GM11168 (cell line): ENCODE data around the gene RTN3.

Experiments used
- in situ Hi-C: fragments of 300-500 bp; cut with MboI; formaldehyde crosslinking; loops from one replicate; pipeline ENCODE4 v1.12.0; 2022; ENCODE audit warnings: low sequenced_read_pairs; ENCODE audit not compliant: unreplicated experiment

The RTN3 gene

GRCh38 chr11:63736864-63737263, 55.6 kb downstream of the RTN3 start:
- in situ Hi-C loops, result no loop called here

DNA sequence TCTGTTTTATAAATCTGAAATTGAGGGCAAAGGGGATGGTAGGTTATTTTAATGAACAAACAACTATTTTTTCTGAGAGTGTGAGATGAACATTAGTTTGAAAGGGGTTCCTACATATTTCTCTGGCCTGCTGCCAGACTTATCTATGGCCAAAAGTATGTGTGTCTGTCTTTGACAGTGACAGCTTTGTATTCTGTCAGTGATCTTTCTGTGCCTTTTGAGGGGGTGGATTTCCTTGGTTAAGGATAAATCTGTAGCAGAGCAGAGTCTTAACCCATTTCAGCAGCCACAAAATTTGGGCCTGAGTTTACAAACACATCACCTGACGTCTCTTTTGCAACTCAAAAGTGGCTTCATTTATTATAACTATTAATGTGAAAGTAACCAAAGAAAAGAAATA, 56.4 kb downstream of the RTN3 start:
- in situ Hi-C loops, result no loop called here

- in situ Hi-C loops, result no loop called here
These were observed 57.5 kb downstream of the RTN3 start for GRCh38 chr11:63738720-63739360.

GRCh38 chr11:63745304-63746170, 64.2 kb downstream of the RTN3 start:
- in situ Hi-C loops, result no loop called here

GRCh38 chr11:63747011-63747410, 65.7 kb downstream of the RTN3 start:
- in situ Hi-C loops, result no loop called here

- in situ Hi-C loops, result no loop called here
These were observed 68.3 kb downstream of the RTN3 start for GRCh38 chr11:63749624-63750023.

- in situ Hi-C loops, result no loop called here
These were observed 75.8 kb downstream of the RTN3 start for GRCh38 chr11:63756919-63757761.

- in situ Hi-C loops, result no loop called here
These were observed 79.3 kb downstream of the RTN3 start for GRCh38 chr11:63760487-63761079.

- in situ Hi-C loops, result no loop called here
These were observed 79.9 kb downstream of the RTN3 start for GRCh38 chr11:63761188-63761587.

DNA sequence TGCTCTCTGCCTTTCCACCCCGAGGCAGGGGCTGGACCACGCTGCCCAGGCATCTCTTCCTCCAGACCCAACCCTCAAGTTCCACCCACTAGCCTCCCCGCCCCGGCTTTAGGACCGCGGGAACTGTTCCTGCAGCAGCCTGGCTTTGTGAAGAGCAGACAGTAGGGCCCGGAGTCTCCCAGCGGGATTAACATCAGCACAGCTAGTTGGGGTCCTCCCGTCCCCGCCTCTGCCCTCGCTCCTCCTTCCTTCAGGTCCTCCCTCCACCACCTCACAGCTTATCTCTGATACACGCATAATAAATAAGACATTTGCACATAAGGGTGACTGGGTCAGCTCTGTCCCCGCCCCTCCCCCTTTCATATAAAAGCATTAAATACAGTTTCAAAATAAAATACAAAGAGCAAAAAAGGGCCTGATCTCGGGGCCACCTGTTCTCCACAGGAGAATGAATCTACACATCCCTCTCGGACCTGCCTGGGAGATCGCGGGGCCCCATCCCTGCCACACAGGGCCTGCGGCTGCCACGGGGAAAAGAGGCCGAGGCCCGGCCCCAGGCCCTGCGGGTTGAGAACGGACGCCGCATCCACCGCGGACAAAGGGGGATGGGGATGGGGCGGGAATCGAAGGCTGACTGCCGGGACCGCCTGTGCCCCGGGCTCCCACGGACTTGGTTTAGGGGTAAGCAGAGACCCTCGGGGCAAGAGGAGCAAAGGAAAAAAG, 80.8 kb downstream of the RTN3 start:
- in situ Hi-C loops, result no loop called here

DNA sequence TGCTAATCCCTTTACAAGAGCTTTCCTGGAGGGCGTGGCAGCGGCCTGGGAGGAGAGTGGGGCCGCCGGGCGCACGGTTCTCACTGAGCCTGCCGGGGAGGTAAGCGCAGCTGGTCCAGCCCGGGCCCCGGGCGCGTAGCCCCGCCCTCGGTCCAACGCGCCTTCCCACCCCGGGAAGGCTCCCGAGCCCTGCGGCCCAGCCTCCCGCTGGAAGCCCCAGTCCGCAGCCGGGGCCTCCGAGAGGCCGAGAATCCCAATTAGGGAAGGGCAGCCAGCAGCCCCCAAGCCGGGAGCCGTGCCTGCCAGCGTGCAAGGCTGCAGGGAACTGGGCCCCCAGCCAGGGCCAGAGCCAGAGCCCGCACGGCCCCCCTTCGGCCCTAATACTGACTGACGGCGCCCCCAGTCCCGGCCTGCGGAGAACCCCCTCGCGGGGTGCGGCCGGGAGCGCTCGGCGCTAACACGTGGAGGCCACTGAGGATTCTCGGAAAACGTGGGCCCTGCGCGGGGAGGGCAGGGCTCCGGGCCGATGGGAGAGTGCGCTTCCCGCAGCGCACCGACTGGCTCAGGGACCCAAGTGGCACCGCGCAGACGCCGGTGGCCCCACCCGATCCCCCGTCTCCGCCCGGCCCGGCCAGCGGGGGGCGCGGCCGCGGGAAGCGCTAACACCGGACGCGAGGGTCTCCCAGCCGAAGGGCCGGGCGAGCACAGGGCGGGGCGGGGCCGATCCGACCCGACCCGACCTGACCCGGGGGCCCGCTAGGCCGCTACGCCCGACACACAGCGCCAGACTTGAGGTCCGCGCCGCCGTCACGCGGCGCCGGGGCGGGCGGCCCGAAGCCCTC, 81.6 kb downstream of the RTN3 start:
- in situ Hi-C loops, result no loop called here

GRCh38 chr11:63763496-63764339, 82.4 kb downstream of the RTN3 start:
- in situ Hi-C loops, result no loop called here

DNA sequence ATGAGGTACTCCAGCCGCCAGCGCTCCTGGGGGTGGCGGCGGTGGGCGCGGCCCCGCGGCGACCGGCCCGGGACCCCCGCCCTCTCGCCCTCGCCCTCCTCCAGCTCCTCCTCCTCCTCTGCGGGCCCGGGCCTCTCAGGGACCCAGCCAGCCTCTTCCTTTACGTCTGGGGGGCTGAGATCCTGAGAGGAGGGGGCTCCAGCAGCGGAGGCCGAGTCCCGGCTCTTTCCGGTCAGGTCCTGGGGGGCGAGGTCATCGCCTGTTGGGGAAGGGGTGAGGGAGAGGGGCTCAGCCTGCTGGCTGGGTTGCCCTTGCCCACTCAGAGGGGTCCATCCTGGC, 83.0 kb downstream of the RTN3 start:
- in situ Hi-C loops, result no loop called here

DNA sequence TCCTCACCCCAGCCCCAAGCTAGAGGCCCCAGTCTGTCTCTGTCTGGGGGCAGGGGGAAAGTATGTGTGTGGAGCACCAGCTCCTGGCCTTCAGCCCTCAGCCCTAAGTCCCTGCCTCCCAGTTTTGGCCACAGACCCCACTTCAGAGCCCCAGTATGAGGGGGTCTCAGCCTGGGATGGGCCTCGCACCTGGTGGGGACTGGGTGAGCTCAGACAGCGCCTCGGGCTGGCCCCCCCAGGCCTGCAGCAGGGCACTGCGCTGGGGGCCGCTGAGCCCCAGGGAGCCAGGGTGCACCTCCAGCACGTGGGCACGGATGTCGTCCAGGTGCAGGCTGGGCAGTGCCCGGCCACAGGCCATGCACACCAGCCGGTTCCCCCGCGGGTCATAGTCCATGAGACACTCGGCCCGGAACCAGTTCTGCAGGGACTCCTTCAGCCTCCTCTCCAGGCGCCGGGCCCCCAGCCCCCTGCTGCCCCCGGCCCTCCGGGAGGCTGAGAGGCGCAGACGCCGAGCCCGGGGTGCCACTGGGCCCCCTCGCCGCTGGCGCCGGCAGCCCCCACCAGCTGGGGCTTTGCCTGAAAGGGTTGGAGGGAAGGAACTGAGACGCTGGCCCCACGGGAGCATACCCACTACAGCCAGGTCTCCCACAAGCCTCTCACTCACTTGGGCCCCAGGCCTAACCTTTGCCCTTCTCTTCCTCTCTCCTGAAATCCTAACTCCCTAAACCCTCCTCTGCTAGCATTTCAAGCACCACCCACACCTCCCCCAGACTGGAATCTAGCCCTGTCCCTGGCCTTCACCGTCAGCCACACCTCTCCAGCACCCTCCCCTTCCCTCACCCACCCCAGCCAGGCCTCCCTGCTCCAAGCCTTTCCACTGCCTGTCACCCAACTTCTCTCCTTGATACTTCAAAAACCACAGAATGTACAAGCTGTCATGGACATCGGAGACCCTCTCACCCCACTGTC, 83.7 kb downstream of the RTN3 start:
- in situ Hi-C loops, result no loop called here

DNA sequence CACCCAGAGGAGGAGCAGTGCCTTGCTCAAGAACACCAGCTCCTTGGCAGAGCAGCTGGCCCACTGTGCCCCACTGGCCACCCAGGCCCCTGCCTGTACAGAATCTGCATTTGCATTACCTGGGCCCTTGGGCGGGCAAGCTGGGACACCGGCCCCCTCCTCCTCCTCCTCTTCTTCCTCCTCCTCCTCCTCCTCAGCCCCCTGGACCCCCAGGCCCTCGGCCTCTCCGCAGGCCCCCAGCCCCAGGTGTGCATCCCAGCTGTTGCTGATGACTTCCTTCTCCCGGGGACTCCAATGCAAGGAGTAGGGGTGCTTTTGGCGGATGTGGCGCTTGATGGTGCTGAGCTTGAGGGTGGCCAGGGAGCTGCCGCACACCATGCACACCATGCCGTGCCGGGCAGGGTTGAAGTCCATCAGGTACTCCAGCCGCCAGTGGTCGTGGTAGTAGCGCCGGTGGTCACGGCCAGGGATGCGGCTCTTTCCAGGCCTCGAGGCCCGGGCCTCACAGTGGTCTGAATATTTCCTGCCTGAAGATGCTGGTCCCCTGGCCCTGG, 84.5 kb downstream of the RTN3 start:
- in situ Hi-C loops, result no loop called here

DNA sequence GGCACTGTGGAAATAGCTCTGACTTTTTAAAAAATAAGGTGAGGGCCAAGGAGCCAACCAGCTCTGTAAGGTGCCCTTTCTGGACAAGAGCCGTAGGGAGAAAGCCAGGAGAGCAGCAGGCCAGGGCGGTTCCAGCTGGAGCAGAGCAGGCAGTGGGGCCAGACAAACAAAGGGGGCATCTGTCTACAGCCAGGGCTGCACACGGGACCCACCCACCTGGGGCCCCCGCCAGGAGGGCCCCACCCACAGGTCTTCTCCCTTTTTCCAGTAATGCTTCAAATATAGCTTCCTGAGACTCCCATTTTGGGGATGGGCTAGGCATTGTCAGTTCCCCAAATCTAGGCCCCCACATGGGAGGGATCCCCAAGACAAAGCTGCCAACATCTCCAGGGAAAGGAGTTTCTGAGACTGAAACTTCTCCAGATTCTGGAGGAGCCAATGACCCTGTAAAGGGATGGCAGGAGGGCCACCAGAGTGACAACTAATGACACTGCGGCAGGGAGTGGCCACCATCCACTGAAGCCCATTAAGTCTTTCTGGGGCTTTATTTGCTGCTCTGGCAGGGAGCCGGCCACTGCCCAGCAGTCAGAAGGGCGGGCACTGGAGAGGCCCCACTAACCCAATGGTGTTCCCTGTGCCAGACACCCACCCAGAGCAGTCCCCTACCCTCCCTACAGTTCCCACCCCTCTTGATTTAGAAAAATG, 85.4 kb downstream of the RTN3 start:
- in situ Hi-C loops, result no loop called here
